GM18498 (cell line): ENCODE results near the gene MRPL14.

ENCODE experiments used
- ATAC-seq: cut with Tn5 transposase; IDR thresholded peaks from one replicate; pipeline ENCODE4 v1.9.1; 2021; ENCODE audit warnings: mild to moderate bottlenecking, moderate library complexity; ENCODE audit not compliant: unreplicated experiment

Gene MRPL14

GRCh38 chr6:44081753-44082152 lies 45.5 kb downstream of the MRPL14 start:
- ATAC-seq: no peak

GRCh38 chr6:44080561-44081521 lies 46.4 kb downstream of the MRPL14 start:
- no peak for ATAC-seq

DNA sequence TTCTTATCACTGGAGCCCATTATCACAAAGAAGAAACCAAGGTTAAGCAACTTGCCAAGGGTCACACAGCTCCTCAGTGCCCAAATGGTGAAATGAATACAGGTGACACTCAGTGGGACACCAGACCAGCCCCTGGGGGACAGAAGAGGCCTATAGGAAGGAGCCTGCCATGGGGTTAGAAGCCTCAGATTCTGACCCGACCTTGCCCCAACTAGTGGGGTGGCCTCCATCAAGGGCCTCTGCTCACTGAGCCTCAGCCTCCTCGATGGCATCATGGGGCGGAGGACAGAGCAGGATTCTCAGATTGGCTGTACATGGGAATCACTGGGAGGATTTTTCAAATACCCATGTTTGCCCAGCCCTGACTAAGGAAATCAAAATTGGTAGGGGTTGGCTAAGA lies 47.6 kb downstream of the MRPL14 start:
- no peak for ATAC-seq

- no peak for ATAC-seq
Measured at GRCh38 chr6:44078827-44079671, 48.2 kb downstream of the MRPL14 start.

GRCh38 chr6:44078219-44078826 lies 48.9 kb downstream of the MRPL14 start:
- no peak for ATAC-seq

DNA sequence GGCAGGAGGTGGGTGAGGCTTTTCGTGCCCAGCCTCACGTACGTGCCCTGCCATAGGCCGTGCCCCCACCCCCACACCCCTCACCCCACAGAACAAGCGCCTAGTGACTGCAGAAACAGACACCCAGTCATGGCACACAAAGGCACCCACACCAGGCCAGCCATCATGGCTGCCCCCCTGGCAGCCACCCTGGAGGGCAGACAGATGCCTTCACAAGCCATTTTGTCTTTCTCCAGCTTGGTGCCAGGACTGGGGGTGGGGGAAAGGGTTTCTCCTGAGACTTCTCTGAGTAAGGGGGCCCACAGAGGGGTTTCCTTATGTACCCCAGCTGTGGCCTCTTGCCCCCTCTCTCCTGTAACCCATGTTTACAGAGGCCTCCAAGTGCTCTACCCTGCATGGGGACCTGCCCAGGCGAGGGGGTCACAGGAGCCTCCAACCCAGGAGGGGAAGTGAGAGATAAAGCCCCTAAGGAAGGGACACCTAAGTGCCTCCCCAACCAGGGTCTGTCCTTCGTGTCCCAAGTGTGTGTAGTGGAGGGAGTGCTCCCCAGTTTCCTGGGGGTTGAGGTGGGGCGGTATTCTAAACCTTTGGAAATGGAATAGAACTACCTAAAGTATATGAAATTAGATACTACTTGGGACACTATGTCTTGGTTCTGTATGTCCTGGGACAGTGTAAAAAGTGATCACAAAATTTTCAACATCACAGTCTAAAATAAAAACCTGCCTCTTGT lies 49.9 kb downstream of the MRPL14 start:
- ATAC-seq: no peak

GRCh38 chr6:44076356-44077213 lies 50.7 kb downstream of the MRPL14 start:
- ATAC-seq: no peak

DNA sequence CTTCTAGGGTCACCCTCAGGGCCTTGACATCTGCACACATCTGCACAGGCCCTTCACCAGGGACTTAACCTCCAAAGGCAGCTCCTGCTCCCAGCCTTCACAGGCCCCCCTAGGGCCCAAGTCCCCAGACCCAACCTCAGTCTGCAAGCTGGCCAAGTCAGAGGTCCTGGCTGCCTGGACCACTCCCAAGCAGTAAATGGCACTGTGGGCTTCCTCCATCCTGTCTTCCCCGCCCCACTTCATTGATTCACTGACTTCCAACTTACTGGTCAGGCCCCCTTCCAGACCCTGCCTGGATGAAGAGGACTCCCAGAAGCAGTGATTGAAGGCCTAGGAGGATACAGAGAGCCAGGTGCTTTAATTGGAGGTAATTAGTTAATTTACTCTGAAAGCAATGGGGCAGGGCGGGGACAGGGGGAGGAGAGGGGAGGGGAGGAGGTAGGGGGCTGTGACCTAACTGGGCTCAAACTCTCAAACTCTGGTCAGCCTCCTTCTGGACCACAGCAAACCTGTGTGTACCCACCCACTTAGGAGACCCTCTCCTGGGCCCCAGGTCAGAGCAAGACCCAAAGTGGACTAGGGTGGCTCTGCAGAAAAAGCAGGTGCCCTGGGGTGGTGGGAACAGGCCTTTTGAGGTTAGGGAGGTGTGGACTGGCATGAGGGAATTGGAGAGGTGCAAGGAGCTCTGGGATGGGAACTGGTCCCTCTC lies 51.5 kb downstream of the MRPL14 start:
- no peak for ATAC-seq

GRCh38 chr6:44074813-44075646 lies 52.2 kb downstream of the MRPL14 start:
- ATAC-seq: no peak

DNA sequence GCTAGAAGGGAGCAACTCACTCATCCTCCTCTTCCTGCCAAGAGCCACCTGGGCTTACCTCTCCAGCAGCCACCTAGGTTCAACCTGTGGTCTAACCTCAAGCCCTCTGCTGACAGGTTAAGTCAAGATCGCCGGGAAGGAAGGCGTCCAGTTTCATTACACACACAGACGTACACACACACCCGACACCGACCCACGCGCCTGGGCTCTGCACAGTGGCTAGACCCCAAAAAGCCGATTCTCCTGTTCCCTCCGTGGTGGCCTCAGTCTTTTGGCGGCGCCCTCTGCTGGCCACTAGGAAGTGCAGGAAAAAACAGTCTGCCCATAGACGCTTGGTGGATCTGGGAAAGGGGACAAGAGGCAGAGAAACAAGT lies 52.8 kb downstream of the MRPL14 start:
- ATAC-seq: peak; percentile 36

DNA sequence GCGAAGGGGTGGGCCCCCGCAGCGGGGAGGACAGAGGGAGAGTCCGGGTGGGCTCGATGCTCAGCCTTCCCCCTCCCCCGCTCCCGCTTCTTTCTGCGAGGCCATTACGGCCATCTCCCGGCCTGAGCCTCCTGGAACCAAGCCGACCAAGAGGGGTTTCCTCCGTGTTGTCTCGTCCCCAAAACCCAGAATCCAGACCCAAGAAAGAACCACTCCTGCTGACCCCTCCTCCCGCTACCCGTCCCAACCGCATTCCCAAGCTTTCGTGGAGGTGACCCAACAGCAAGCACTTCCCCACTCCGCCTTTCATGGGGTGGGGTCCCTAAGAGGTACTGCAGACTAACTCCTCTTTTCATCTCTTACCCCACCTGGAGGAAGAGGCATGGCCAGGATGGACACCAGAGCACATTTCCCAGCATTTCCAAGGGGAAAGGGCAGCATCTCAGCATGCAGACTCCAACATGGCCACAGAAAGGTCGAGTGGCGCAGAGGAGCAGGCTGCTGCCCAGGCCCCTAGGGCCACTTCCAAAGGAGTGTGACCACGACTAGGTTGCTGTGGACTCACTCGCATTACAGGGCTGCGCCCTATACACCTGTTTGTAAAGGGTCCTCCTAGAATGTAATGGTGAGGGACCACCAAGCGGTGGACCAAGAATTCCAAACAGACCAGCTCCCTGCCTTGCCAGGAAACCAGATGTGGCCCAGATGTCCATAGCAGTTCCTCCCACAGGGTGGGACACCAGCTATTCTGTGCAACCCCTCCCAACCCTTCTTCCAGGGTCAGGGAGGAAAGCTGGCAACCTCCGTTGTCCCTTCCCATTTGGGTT lies 53.4 kb downstream of the MRPL14 start:
- ATAC-seq: peak; percentile 18

DNA sequence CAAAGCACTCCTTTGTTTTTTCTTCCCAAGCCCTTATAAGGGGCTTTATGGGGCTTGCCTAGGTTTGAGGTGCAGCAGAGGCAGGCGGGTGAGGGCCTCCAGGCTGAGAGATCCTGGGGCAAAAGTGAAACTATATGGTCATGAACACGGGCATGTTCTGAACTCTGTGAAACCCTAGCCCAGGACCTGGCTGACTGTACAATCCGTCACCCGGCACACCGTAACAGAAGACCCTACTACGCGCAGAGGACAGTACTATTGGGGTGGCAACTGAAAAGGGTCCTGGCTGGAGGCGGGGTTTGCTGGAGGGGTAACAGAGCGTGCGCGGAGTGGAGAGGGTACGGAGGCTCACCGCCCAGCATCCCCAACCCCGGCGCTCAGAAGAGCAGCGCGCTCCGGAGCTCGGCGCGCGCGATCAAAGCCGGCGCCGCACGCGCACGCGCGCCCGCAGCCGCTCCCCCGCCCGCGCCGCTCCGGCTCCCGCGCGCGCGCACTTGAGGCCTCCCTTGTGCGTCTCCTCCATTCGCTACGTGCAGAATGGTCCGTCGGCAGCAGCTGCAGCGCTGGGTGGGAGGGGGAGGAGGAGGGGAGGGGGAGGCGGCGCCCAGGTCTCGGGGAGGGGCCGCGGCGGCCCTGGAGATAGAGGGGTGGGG lies 54.2 kb downstream of the MRPL14 start:
- ATAC-seq: peak; percentile 62

GRCh38 chr6:44072452-44072958 lies 54.7 kb downstream of the MRPL14 start:
- ATAC-seq: peak; percentile 10

- no peak for ATAC-seq
Measured at GRCh38 chr6:44071670-44072451, 55.4 kb downstream of the MRPL14 start.

- ATAC-seq: no peak
Measured at GRCh38 chr6:44068607-44069296, 58.5 kb downstream of the MRPL14 start.
